GM18868 (cell line): Measurements from ENCODE around the gene OIT3.
"Not testable (repeated sequence)": the region's sequence is repeated elsewhere in the genome, so short reads cannot be mapped to it uniquely, and the experiment has no call there.

Source experiments
- ATAC-seq: cut with Tn5 transposase; IDR thresholded peaks from one replicate; pipeline ENCODE4 v1.9.1; 2021; ENCODE audit warnings: mild to moderate bottlenecking, moderate library complexity; ENCODE audit not compliant: unreplicated experiment

OIT3 gene

GRCh38 chr10:72899545-72899944 lies 6.0 kb downstream of the OIT3 start:
- ATAC-seq: no peak

DNA sequence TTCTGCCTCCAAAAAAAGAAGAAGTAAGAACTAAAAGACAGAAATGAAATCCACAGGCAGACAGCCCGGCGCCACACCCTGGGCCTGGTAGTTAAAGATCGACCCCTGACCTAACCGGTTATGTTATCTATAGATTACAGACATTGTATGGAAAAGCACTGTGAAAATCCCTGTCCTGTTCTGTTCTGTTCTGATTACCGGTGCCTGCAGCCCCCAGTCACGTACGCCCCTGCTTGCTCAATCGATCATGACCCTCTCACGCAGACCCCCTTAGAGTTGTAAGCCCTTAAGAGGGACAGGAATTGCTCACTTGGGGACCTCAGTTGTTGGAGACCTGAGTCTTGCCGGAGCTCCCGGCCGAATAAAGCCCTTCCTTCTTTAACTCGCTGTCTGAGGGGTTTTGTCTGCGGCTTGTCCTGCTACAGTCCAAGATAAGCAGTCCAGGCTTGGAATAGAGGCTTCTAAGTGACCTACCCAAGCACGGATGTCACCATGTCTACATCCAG lies 10.5 kb downstream of the OIT3 start:
- ATAC-seq: not testable (repeated sequence)

GRCh38 chr10:72904806-72905205 lies 11.3 kb downstream of the OIT3 start:
- no peak for ATAC-seq

DNA sequence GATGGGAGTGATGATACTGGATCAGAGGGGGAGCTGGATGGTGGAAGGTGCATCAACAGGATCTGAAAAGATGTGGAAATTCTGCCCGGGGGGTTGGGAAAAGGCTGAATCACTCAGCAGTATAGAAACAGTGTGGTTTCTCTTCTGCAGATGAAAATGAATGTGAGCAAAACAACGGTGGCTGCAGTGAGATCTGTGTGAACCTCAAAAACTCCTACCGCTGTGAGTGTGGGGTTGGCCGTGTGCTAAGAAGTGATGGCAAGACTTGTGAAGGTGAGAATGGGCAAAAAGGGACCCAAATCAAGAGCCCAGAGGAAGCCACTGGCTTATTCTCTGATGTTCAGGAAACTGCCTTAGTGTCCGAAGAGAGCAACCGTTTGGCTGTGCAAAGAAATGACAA lies 12.9 kb downstream of the OIT3 start:
- no peak for ATAC-seq

GRCh38 chr10:72910705-72911104 lies 17.2 kb downstream of the OIT3 start:
- no peak for ATAC-seq

DNA sequence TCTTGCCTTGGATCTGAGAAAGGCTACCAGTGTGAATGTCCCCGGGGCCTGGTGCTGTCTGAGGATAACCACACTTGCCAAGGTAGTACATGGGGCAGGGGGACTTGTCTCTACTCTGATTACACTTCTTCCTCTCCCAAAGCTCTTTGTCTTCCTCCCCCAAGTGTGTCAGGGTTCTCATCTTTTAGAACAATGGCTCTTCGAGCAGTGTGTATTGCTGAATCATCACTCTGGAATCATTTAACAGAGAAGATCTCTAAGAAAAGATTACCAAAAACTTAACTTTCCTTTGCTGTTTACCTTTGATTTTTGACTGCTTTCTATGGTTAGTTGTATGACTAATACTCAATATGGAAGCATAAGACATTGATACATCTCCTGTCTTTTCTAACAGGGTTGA lies 18.2 kb downstream of the OIT3 start:
- no peak for ATAC-seq

DNA sequence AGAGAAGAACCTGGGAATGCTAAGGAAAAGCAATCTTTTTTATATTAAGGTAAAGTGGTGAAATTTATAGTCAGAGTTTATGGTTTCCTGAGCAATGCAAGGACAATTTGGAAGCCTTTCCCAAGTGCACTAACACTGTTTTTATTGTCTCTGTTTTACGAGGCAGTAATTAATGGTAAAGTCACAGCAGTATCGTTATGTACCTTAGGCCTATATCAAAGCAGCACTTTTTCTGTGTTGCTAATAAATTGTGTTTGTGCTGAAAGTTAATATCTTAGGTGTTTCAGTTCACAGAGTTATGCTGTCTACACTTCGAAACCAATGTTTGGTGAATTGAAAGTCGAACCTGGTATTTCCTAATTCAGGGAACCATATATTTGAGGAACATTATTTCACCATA lies 19.2 kb downstream of the OIT3 start:
- no peak for ATAC-seq

DNA sequence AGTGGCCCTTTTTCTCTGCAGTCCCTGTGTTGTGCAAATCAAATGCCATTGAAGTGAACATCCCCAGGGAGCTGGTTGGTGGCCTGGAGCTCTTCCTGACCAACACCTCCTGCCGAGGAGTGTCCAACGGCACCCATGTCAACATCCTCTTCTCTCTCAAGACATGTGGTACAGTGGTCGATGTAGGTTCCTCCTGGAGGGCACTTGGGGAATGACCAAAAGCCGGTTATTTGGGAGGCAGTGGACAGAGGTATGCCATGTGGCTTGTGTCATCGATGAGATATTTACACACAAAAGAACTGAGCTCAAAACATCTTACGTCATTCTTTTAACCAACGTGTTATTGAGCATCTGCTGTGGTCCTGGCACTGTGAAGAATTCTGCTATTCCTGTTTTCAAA lies 19.7 kb downstream of the OIT3 start:
- ATAC-seq: no peak

DNA sequence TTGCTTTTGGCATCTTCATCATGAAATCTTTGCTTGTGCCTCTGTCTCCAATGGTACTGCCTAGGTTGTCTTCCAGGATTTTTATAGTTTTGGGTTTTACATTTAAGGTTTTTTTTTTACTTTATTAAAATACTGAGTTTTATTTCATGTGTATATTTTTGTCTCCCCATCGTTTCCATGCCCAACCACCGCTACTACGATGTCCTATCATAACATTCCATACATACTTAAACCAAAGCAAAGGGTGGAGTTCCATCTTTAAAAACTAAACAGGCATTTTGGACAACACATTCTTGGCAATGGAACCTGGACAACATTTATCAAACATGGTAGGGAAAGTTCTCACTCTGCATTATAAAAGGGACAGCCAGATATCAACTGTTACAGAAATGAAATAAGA lies 23.7 kb downstream of the OIT3 start:
- ATAC-seq: not testable (repeated sequence)

GRCh38 chr10:72917803-72918332 lies 24.3 kb downstream of the OIT3 start:
- ATAC-seq: not testable (repeated sequence)

- no peak for ATAC-seq
Measured at GRCh38 chr10:72918352-72918751, 24.8 kb downstream of the OIT3 start.

DNA sequence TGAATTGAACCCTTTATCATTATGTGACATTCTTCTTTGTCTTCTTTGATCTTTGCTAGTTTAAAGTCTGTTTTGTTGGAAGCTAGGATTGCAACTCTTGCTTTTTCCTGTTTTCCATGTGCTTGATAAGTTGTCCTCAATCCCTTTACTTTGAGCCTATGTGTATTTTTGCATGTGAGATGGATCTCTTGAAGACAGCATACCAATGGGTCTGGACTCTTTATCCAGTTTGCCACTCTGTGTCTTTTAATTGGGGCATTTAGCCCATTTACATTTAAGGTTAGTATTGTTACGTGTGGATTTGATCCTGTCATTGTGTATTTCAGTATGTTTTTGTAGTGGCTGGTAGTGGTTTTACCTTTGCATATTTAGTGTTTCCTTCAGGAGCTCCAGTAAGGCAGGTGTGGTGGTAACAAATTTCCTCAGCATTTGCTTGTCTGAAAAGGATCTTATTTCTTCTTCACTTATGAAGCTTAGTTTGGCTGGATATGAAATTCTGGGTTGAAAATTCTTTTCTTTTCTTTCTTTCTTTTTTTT lies 27.7 kb downstream of the OIT3 start:
- not testable (repeated sequence) for ATAC-seq

DNA sequence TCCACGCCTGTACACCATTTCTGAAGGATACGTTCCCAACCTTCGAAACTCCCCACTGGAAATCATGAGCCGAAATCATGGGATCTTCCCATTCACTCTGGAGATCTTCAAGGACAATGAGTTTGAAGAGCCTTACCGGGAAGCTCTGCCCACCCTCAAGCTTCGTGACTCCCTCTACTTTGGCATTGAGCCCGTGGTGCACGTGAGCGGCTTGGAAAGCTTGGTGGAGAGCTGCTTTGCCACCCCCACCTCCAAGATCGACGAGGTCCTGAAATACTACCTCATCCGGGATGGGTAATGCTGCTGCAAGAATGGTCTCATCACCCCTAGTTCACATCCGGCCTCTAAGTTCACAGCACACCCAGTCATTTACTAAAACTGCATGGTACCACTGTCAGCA lies 30.8 kb downstream of the OIT3 start:
- no peak for ATAC-seq

DNA sequence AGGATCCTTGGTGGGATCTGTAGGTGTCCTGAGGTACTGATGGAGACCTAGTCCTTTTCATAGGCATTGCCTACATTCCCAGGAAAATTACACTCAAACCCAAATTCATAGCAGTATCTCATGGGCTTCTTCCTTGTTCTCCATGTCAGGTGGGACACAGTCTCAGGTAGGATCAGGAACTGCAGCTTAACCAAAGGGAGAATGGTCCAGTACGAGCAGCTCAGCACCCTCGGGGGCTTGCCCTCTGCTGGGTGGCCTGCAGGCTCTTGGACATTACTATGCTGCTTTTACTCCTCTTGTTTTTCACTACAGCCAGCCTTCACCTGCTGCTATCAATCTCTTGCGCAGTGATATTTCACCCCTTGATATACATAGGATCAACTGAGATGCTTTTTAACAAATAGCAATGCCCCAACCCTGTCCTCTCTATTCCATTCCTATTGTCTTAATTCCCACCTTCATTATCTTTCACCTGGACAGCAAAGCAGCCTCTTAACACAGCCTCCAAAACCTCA lies 32.5 kb downstream of the OIT3 start:
- ATAC-seq: no peak

DNA sequence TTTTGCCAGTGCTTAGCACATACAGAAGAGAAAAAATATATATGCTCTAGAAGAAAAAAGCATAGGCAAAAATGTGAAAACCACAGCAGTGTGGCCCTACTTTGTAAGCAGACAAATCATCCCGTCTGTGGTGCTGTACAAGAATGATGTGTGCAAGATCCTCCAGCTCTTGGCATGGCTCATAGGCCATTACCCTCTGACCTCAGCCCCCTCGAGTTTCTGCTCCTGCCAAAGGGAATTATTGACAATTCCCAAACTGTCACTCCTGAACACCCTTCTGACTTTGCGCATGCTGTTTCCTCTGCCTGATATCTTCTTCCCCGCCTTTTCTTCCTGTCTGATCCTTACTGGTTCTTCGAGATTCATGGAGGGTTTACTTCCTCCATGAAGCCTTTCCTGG lies 33.9 kb downstream of the OIT3 start:
- no peak for ATAC-seq

- ATAC-seq: no peak
Measured at GRCh38 chr10:72928798-72929197, 35.3 kb downstream of the OIT3 start.

DNA sequence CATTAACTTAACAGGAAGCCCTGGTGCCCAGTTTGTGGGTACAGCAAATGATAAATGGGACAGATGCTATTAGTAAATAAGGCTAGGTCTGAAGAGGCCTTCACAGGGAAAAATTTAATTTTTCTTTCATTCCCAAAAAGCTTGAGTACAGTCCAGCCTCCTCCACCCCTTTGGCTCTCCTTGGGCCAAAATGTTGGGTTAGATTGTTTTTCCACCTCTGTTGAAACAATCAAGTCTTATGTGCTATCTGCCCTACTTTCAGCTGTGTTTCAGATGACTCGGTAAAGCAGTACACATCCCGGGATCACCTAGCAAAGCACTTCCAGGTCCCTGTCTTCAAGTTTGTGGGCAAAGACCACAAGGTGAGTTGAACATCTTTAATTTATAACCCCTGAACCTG lies 36.7 kb downstream of the OIT3 start:
- no peak for ATAC-seq

DNA sequence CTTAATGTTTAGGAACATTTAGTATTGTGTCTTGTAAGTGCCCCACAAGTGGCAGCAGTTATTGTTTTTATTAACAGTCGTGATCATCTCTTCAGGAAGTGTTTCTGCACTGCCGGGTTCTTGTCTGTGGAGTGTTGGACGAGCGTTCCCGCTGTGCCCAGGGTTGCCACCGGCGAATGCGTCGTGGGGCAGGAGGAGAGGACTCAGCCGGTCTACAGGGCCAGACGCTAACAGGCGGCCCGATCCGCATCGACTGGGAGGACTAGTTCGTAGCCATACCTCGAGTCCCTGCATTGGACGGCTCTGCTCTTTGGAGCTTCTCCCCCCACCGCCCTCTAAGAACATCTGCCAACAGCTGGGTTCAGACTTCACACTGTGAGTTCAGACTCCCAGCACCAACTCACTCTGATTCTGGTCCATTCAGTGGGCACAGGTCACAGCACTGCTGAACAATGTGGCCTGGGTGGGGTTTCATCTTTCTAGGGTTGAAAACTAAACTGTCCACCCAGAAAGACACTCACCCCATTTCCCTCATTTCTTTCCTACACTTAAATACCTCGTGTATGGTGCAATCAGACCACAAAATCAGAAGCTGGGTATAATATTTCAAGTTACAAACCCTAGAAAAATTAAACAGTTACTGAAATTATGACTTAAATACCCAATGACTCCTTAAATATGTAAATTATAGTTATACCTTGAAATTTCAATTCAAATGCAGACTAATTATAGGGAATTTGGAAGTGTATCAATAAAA lies 38.9 kb downstream of the OIT3 start:
- no peak for ATAC-seq

GRCh38 chr10:72935361-72935760 lies 41.8 kb downstream of the OIT3 start:
- ATAC-seq: no peak

DNA sequence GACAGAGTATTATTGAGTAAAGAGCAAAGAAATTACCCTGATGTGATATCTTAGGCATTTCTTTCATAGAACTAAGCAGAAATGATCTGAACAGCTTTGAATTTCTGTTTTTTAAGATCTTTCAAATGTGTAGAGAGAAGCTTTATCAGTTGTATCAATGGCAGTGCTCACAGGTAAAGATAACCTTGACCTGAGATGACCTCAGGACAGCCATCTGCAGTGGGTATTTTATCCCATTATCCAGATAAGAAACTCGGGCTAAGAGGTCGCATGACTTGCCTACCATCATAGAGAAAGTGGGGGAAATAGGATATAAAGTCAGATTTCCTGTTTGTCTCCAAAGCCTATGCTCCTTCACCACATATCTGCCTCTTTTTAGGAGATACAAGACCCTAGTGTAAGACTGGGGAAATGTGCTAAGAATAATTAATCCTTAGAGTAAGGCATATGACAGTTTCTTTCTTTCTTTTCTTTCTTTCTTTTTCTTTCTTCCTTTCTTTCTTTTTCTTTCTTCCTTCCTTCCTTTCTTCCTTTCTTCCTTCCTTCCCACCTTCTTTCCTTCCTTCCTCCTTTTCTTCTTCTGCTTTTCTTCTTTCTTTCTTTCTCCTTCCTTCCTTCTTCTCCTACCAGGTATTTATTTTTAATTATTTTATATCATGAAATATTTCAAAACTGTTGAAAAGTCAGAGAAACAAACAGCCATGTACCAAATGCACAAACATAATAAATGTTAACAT lies 50.1 kb downstream of the OIT3 start:
- no peak for ATAC-seq

- ATAC-seq: no peak
Measured at GRCh38 chr10:72946963-72947362, 53.4 kb downstream of the OIT3 start.

- no peak for ATAC-seq
Measured at GRCh38 chr10:72948762-72949161, 55.2 kb downstream of the OIT3 start.
